Caki2 (cell line): ENCODE data around the gene MPLKIP. TPM values are rescaled to one million over a fixed set of nuclear protein-coding genes. Genes with fewer than 3 reads are reported as not detected.

Source experiments
- DNase-seq: peaks from one replicate; pipeline ENCODE4 v3.0.0-alpha.2; 2015; ENCODE audit warnings: low read depth
- in situ Hi-C: cut with HindIII; loops from 2 replicates; pipeline ENCODE4 v1.10.0; 2016; ENCODE audit warnings: low sequenced_read_pairs, low pct_unique_long_range_greater_than_20kb, mixed read lengths
- total RNA-seq: library from RNA; depleted of rRNA; stranded (reverse); fragments of >200 nt; shearing (Covaris generic); gene quantifications from 2 replicates; pipeline ENCODE4 v1.2.3, GENCODE V29; 2014; ENCODE audit warnings: low replicate concordance; rRNA removed

MPLKIP gene
- total RNA-seq, 1 experiment from 2014 or later, result 51.6 TPM

DNA sequence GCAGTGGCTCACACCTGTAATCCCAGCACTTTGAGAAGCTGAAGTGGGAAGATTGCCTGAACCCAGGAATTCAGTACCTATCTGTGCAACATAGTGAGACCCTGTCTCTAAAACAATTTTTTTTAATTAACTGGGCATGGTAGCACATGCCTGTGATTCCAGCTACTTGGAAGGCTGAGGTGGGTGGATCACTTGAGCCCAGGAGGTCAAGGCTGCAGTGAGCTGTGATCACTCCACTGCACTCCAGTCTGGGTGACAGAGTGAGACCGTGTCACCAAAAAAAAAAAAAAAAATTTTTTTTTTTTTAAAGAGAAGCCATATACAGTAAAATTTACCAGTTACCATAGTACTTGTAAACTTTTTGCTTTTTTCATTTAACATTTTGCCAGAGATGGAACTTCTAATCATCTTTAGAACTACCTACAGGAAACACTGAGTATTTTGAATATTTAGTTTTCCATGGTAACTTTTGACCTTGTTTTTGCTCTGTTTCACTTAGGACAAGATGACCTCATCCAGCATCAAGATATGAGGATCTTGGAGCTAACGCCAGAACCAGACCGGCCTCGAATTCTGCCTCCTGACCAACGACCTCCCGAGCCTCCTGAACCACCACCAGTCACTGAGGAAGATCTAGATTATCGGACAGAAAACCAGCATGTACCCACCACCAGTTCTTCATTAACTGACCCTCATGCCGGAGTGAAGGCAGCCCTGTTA is 40.6 kb downstream of the MPLKIP start:
- no peak for DNase-seq
- in situ Hi-C loops, result no loop called here

DNA sequence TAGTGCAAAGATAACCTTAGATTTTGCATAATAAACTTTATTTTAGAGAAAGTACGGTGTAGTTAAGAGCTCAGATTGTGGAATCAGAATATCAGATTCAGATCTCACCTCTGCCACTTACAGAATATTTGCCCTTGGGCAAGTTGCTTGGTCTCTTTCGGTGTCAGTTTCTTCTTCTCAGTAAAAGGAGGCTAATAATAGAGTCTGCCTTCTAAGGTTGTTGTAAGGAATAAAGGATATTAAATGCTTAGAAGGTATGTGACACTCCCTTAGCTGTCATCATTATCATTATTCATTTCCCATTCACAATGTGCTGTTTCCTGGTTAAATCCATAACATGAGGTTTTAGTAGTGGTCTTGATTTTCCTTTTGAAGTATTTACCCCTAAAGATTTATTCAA is 42.2 kb downstream of the MPLKIP start:
- DNase-seq, result no peak
- in situ Hi-C loops, result no loop called here

DNA sequence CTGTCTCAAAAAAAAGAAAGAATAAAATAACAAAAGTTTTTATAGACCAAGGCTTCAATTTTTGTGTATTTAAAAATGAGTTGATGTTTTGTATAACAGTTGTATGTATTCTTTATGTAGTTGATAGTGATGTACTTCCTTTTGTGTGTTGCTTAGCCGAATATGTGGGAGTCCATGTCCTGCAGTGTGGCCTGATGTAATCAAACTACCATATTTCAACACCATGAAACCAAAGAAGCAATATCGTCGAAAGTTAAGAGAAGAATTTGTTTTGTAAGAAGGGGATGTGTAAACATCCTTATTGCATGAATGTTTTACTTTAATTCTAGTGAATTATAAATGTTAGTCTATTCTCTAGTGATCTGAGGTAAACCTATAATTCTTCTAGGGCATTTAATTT is 56.6 kb downstream of the MPLKIP start:
- in situ Hi-C loops, result no loop called here
- DNase-seq, result no peak

Other genes with a start within 250 kb of the MPLKIP start
- 32.1 and 38.8 TPM in 2 replicates for gene CDK13, start 184.4 kb downstream of the MPLKIP start, total RNA-seq
- gene SUGCT, start 383 bp upstream of the MPLKIP start, total RNA-seq, result 6.8 and 9.7 TPM in 2 replicates